ENCODE data around the gene PLEKHJ1. TPM values are rescaled to one million over a fixed set of nuclear protein-coding genes. Genes with fewer than 3 reads are reported as not detected.

Gene PLEKHJ1
- total and polyA plus RNA-seq, 9 of the 15 experiments (the other 6 are each of a cell fraction or from before 2014, with no cell fraction given) = 1.5 to 188 (median 63.9) TPM

DNA sequence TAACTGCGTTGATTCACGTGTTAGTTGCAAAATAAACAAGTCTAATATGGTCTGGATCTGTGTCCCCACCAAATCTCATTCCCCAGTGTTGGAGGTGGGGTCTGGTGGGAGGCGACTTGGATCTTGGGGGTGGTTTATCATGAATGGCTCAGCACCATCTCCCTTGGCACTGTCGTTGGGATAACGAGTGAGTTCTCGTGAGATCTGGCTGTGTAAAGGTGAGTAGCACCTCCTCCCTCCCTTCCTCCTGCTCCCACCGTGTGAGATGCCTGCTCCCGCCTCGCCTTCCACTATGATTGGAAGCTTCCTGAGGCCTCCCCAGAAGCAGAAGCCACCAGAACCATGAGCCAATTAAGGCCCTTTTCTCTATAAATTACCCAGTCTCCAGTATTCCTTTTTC, 41.0 kb upstream of the PLEKHJ1 start:
- BruUV-seq (replicated peaks) = no TSS peak
- intact Hi-C loops (cut with micrococcal nuclease) (loop anchor here (5.0 kb wide), 2 partner anchors 40 to 335 kb away; no protein-coding TSS in a partner anchor), in situ Hi-C loops (cut with MboI) (no loop called here)
- no peaks in the 10 kb centered on the region for H3K27me3 ChIP-seq (ENCODE audit: control insufficient read depth in 2 of 2, insufficient read depth in 2 of 2, low read length in 2 of 2)
- H3K36me3 ChIP-seq (ENCODE audit: control insufficient read depth, insufficient read depth, low read length) = peaks cover 22% of the 10 kb centered on the region
- H3K4me2 ChIP-seq (ENCODE audit: insufficient read depth, low read length) = no peak overlapping the region
- H3K9ac ChIP-seq (ENCODE audit: insufficient read depth in 1 of 2, low read depth in 2 of 2, low read length in 2 of 2) = no peak overlapping the region
- H3K4me3 ChIP-seq = no peak overlapping the region
- peaks cover 5% of the 10 kb centered on the region for H3K9me1 ChIP-seq (ENCODE audit: control insufficient read depth, insufficient read depth, low read length)
- no peak overlapping the region for H3K27ac ChIP-seq (ENCODE audit: extremely low read depth, low read depth, low read length)
- ChIA-PET POLR2A (interaction anchor here (0.6 to 4.0 kb wide), 16 partner anchors 9 to 322 kb away, joined by 3 to 17 read pairs (median 4); partner anchors contain the start of gene PLEKHJ1), CTCF (ENCODE audit: low intra/inter-chr PET ratio) (no interaction called here)
- ATAC-seq = no peak
- peaks cover 10 to 67% of the 10 kb centered on the region in 2 experiments for H3K4me1 ChIP-seq (replicated peaks in 1 of 2; ENCODE audit: control insufficient read depth in 2 of 2, insufficient read depth in 2 of 2, low read length in 2 of 2)
- peaks cover 31% of the 10 kb centered on the region for H3K79me2 ChIP-seq (ENCODE audit: control insufficient read depth, insufficient read depth, low read length)
- H4K20me1 ChIP-seq (replicated peaks; ENCODE audit: control insufficient read depth, insufficient read depth, low read length) = peaks cover 23% of the 10 kb centered on the region
- no peaks in the 10 kb centered on the region for H3K9me3 ChIP-seq (replicated peaks; ENCODE audit: control insufficient read depth, insufficient read depth, low read depth, low read length)
- no peak for DNase-seq (ENCODE audit: extremely low read depth in 1 of 4, low spot score in 3 of 4)
- 49% methylated on average over 9 of the region's 9 CpGs for WGBS (ENCODE audit: insufficient coverage, low coverage, missing lambda C conversion rate)
- FAIRE-seq = no peak
- TF ChIP-seq MAFF (IDR thresholded peaks at IDR 0.05; ENCODE audit: low read length) (no peak), SMARCE1 (IDR thresholded peaks at IDR 0.05) (no peak), CHD2 (IDR thresholded peaks at IDR 0.05; ENCODE audit: low read depth, low read length) (peak; percentile 65; the same call in 1 of the 2 replicates), ZNF316 (IDR thresholded peaks at IDR 0.05) (peak; percentile 51; the same call in 1 of the 2 replicates)
- no peak overlapping the region for H2AFZ ChIP-seq (ENCODE audit: low read depth, low read length)

DNA sequence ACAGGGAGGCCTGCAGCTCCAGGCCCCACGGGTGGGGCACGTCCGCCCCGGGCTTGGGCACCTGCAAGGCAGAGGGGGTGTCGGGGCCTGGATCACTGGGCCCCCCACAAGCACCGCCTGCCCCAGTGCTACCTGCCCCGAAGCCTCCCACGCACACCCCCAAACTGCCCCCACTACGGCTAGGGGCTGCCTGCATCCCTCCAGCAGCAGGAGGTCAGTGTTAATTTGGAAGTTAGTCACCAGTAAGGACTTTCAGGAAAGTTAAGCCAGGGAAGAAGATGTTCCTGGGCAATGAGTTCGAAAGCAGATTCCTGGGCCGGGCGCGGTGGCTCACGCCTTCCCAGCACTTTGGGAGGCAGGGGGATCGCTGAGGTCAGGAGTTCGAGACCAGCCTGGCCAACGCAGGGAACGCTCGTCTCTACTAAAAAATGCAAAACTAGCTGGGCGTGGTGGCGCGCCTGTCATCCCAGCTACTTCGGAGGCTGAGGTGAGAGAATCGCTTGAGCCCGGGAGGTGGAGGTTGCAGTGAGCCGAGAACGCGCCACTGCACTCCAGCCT, 40.4 kb upstream of the PLEKHJ1 start:
- Histone ChIP-seq H3K4me1 (replicated peaks in 1 of 2; ENCODE audit: control insufficient read depth in 2 of 2, insufficient read depth in 2 of 2, low read length in 2 of 2) (peaks cover 10 to 67% of the 10 kb centered on the region in 2 experiments), H3K9me3 (replicated peaks; ENCODE audit: control insufficient read depth, insufficient read depth, low read depth, low read length) (no peaks in the 10 kb centered on the region), H3K79me2 (ENCODE audit: control insufficient read depth, insufficient read depth, low read length) (peaks cover 38% of the 10 kb centered on the region), H3K4me3 (no peak overlapping the region), H3K27ac (ENCODE audit: extremely low read depth, low read depth, low read length) (no peak overlapping the region), H3K9ac (ENCODE audit: insufficient read depth in 1 of 2, low read depth in 2 of 2, low read length in 2 of 2) (peak overlapping the region in 1 of 2 experiments; percentile 8; a peak in 1 of 4 replicates), H2AFZ (ENCODE audit: low read depth, low read length) (no peak overlapping the region), H3K9me1 (ENCODE audit: control insufficient read depth, insufficient read depth, low read length) (peaks cover 5% of the 10 kb centered on the region), H4K20me1 (replicated peaks; ENCODE audit: control insufficient read depth, insufficient read depth, low read length) (peaks cover 28% of the 10 kb centered on the region), H3K27me3 (ENCODE audit: control insufficient read depth in 2 of 2, insufficient read depth in 2 of 2, low read length in 2 of 2) (no peaks in the 10 kb centered on the region), H3K36me3 (ENCODE audit: control insufficient read depth, insufficient read depth, low read length) (peaks cover 27% of the 10 kb centered on the region), H3K4me2 (ENCODE audit: insufficient read depth, low read length) (no peak overlapping the region)
- in situ Hi-C loops (cut with MboI) (no loop called here), intact Hi-C loops (cut with micrococcal nuclease) (loop anchor here (5.0 kb wide), 2 partner anchors 41 to 336 kb away; no protein-coding TSS in a partner anchor)
- CTCF ChIA-PET (ENCODE audit: low intra/inter-chr PET ratio) = interaction anchor here (1.5 kb wide), 1 partner anchor 115 kb away, joined by 5 read pairs; no protein-coding TSS in a partner anchor
- TF ChIP-seq POLR2G (IDR thresholded peaks at IDR 0.05; ENCODE audit: low read depth, low read length) (peak; percentile 32), ZNF668 (CRISPR knock-in tag; IDR thresholded peaks at IDR 0.05) (no peak), RBM22 (IDR thresholded peaks at IDR 0.05; ENCODE audit: low read depth, low read length, poor library complexity, severe bottlenecking) (peak; percentile 76)
- POLR2A ChIA-PET = interaction anchor here (0.6 to 4.0 kb wide), 12 partner anchors 9 to 323 kb away, joined by 3 to 17 read pairs (median 5); no protein-coding TSS in a partner anchor
- ATAC-seq (no peak), DNase-seq (ENCODE audit: extremely low read depth in 1 of 4, low spot score in 3 of 4) (no peak), FAIRE-seq (no peak)
- no TSS peak for BruUV-seq (replicated peaks)
- WGBS (ENCODE audit: insufficient coverage, low coverage, missing lambda C conversion rate) = 88% methylated on average over 21 of the region's 28 CpGs

Data from K562 (cell line).